Sigmoid colon (tissue), 4 donors: ENCODE results near the gene NDOR1.
"Not testable (repeated sequence)": the region's sequence is repeated elsewhere in the genome, so short reads cannot be mapped to it uniquely, and the experiment has no call there.

Experiments
- EP300 ChIP-seq, 4 donors: sonication (generic); formaldehyde crosslinking; IDR thresholded peaks; one replicate each; pipeline ENCODE4 v1.6.1; 2017; ENCODE audit warnings: antibody characterized with exemption in 4 of 4
- TF ChIP-seq, protein P1 (sequence below), 4 experiments: fragments of 450-650 bp in 3 of 4; fragments of 200-600 bp in 1 of 4; IDR thresholded peaks; one replicate each; pipeline ENCODE4 v1.5.1; 2016 to 2019; ENCODE audit warnings: antibody characterized with exemption in 4 of 4, mild to moderate bottlenecking in 3 of 4, moderate library complexity in 2 of 4

- TF ChIP-seq, protein P1, sequence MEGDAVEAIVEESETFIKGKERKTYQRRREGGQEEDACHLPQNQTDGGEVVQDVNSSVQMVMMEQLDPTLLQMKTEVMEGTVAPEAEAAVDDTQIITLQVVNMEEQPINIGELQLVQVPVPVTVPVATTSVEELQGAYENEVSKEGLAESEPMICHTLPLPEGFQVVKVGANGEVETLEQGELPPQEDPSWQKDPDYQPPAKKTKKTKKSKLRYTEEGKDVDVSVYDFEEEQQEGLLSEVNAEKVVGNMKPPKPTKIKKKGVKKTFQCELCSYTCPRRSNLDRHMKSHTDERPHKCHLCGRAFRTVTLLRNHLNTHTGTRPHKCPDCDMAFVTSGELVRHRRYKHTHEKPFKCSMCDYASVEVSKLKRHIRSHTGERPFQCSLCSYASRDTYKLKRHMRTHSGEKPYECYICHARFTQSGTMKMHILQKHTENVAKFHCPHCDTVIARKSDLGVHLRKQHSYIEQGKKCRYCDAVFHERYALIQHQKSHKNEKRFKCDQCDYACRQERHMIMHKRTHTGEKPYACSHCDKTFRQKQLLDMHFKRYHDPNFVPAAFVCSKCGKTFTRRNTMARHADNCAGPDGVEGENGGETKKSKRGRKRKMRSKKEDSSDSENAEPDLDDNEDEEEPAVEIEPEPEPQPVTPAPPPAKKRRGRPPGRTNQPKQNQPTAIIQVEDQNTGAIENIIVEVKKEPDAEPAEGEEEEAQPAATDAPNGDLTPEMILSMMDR (IDR thresholded peaks at IDR 0.05) = not testable (repeated sequence)
- TF ChIP-seq EP300 (IDR thresholded peaks at IDR 0.05) = not testable (repeated sequence)
Observed at GRCh38 chr9:137243266-137243625, 37.7 kb downstream of the NDOR1 start.
